Activated naive CD8-positive, alpha-beta T cell (primary cell): ENCODE measurements around the gene KRTAP10-3.
"Not testable (repeated sequence)": the region's sequence is repeated elsewhere in the genome, so short reads cannot be mapped to it uniquely, and the experiment has no call there.

Experiments used
- H3K27ac Mint-ChIP-seq: one replicate; pipeline ENCODE4 v1.8.0; 2021; ENCODE audit warnings: mixed read lengths
- H3K27me3 Mint-ChIP-seq: one replicate; pipeline ENCODE4 v1.8.0; 2021; ENCODE audit warnings: mixed read lengths
- H3K36me3 Mint-ChIP-seq: one replicate; pipeline ENCODE4 v1.8.0; 2021; ENCODE audit warnings: mixed read lengths
- H3K4me1 Mint-ChIP-seq: one replicate; pipeline ENCODE4 v1.8.0; 2021; ENCODE audit warnings: low read depth, mixed read lengths
- H3K4me3 Mint-ChIP-seq: one replicate; pipeline ENCODE4 v1.8.0; 2021; ENCODE audit warnings: mild to moderate bottlenecking, mixed read lengths
- H3K9me3 Mint-ChIP-seq: one replicate; pipeline ENCODE4 v1.8.0; 2021; ENCODE audit warnings: low read depth, mixed read lengths

KRTAP10-3 gene, protein sequence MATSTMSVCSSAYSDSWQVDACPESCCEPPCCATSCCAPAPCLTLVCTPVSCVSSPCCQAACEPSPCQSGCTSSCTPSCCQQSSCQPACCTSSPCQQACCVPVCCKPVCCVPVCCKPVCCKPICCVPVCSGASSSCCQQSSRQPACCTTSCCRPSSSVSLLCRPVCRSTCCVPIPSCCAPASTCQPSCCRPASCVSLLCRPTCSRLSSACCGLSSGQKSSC

DNA sequence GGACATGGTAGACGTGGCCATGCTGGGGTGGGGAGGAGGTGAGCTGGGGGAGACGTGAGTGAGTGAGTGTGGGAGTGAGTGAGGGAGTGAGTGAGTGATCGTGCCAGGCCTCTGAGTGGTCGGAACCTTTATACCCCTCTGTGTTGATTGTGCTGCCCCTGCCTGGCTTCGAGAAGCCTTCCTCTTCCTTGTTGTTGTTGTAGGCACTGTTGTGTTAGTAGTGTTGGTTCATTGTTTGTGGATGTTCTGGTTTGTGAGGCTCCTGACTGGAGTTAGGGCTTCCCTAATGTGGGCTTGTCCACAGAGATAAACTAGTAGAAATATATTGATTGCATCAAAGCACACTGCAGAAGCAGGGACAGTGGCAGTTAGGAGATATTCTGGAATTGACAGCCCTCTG is at the start of gene KRTAP10-3:
TSS of gene KRTAP10-3 (minus strand) at position 101 of the 400 bp plus-strand sequence. CDS start at position 21, 80 bp downstream.
- peaks cover 11% of the 10 kb centered on the region for H3K9me3 Mint-ChIP-seq
- H3K27me3 Mint-ChIP-seq = no peaks in the 10 kb centered on the region
- peaks cover 8% of the 10 kb centered on the region for H3K36me3 Mint-ChIP-seq
- no peak within 1 kb of the TSS for H3K4me3 Mint-ChIP-seq
- no peak within 1 kb of the TSS for H3K27ac Mint-ChIP-seq
- H3K4me1 Mint-ChIP-seq = no peaks in the 10 kb centered on the region

DNA sequence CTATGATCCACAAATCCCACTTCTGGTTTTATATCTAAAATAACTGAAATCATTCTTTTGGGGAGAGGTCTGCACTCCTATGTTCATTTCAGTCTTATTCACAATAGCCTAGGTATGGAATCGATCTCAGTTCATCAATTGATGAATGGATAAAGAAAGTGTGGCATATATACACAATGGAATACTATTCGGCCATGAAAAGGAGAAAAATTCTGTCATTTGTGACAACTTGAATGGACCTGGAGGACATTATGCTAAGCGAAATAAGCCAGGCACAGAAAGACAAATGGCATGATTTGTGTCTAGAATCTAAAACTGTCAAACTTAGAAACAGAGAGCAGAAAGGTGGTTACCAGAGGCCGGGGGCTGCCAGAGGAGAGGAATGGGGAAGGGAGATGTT is 47.9 kb upstream of the KRTAP10-3 start:
- Mint-ChIP-seq H3K4me1 (no peaks in the 10 kb centered on the region), H3K27me3 (no peaks in the 10 kb centered on the region), H3K9me3 (peaks cover 13% of the 10 kb centered on the region), H3K4me3 (no peak overlapping the region), H3K36me3 (peaks cover 13% of the 10 kb centered on the region), H3K27ac (no peak overlapping the region)

DNA sequence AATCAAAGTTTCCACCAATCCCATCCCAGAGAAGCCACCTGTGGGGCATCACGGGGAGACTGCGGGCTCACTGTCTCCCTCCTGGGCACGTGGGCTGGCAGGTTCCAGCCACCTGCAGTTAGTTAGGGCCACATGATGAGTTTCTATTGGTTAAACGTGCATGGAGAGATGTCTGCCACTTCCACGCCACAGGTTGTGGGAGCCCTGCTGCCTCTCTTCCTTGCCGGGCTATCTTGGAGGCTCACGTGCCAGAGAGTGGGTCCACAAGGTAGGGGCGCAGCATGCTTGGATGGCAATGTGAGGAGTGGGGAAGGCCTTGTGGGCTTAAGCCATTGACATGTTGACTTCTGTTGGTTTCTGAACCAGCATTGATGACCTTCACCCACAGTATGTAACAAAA is 45.3 kb upstream of the KRTAP10-3 start:
- Mint-ChIP-seq H3K27ac (no peak overlapping the region), H3K27me3 (no peaks in the 10 kb centered on the region), H3K4me3 (no peak overlapping the region), H3K4me1 (no peaks in the 10 kb centered on the region), H3K36me3 (peaks cover 3% of the 10 kb centered on the region), H3K9me3 (peaks cover 3% of the 10 kb centered on the region)

DNA sequence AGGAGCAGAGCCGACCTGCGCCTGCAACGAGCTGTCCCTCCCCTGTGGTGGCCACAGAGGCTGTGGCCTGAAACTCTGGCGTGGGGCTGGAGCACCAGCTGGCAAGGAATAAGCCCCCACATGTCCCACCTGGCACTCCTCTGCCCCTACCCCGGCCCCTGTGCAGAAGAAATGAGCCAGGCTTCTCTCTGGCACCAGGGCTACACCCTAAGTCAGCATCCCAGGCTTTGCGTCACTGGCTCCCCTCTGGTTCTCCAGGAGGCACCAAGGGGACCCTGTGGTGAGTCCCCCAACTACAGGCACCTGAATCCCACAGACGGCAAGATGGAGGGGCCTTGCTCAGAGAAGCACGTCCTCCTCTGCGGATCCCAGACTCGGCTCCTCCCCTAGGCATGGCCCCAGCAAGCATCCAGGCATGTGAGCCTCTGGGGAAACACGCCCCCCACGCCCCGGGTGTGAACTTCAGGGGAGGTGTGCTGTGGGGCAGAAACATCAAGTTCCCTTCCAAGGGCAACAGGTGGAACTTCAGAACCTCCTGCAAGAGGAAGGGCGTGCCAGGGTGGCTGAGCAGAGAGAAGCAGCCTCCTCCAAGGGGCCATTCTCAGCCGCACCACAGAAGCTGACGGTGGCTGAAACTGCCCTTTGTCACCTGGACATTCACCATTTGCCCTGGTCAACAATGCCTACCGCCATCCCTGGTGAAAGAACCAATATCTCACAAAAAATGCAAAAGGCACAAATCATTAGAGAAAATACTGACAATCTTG is 44.7 kb upstream of the KRTAP10-3 start:
- H3K9me3 Mint-ChIP-seq = peaks cover 7% of the 10 kb centered on the region
- H3K4me3 Mint-ChIP-seq = no peak overlapping the region
- no peaks in the 10 kb centered on the region for H3K27me3 Mint-ChIP-seq
- H3K36me3 Mint-ChIP-seq = peaks cover 2% of the 10 kb centered on the region
- H3K27ac Mint-ChIP-seq = no peak overlapping the region
- no peaks in the 10 kb centered on the region for H3K4me1 Mint-ChIP-seq

DNA sequence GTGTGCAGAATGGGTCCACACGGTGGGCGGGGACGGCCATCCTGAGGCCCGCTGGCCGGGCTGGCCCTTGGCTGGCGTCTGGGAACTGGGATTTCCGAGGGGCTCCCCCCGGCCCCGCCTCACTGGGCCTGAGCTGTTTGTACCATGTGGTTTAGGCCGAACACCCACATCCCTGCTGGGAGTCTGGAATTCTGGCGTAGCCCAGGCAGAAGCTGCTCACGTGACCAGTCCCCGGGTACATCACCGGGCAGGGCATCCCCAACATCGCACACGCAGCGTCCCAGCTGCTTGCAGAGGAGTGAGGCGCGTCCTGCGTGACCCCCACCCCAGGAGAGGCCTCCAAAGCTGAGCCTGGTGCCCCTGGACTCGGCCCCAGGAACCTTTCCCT is 43.9 kb upstream of the KRTAP10-3 start:
- Mint-ChIP-seq H3K36me3 (peaks cover 2% of the 10 kb centered on the region), H3K4me3 (no peak overlapping the region), H3K9me3 (peaks cover 7% of the 10 kb centered on the region), H3K27ac (no peak overlapping the region), H3K27me3 (no peaks in the 10 kb centered on the region), H3K4me1 (no peaks in the 10 kb centered on the region)

DNA sequence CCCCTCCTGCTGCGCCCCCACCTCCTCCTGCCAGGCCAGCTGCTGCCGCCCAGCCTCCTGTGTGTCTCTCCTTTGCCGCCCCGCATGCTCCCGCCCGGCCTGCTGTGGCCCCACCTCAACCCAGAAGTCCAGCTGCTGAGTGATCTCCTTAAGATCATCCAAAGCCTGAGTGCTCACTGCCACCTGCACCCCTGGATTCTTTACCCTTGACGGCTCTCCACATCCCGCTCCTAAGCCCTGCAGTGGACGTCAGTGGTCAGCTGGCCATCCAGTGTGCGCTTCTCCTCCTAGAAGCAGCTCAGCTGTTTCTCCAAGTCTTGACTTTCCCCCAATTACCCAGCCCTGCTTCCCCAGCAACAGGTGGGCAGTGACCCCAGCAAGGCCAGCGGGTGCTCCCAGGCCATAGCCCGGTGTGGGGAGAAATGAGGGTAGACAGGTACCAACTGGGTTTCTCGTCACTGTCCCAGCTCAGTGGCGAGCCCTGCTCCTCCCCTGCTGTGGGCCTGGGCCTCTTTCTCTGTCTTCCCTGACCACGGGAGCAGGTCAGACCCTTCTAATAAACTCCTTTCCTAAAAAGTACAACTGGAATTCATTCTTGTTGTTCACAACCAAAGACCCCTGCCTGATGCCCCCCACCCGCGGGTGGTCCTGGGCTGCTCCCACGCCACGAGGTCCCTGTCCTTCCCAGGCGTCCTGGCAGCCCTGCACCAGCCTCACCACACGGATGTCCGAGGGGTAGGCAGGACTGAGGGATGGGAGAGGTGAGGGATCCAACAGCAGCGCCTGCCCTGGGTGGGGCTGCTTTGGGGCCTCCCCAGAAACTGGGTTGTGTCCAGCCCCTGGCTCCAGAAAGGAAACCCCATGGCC is 43.2 kb upstream of the KRTAP10-3 start:
- Mint-ChIP-seq H3K4me3 (no peak overlapping the region), H3K9me3 (peaks cover 7% of the 10 kb centered on the region), H3K27ac (no peak overlapping the region), H3K36me3 (peaks cover 2% of the 10 kb centered on the region), H3K4me1 (no peaks in the 10 kb centered on the region), H3K27me3 (no peaks in the 10 kb centered on the region)

DNA sequence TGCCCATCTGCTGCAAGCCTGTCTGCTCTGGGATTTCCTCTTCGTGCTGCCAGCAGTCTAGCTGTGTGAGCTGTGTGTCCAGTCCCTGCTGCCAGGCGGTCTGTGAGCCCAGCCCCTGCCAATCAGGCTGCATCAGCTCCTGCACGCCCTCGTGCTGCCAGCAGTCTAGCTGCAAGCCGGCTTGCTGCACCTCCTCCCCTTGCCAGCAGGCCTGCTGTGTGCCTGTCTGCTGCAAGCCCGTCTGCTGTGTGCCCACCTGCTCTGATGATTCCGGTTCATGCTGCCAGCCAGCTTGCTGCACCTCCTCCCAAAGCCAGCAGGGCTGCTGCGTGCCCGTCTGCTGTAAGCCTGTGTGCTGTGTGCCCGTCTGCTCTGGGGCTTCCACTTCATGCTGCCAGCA is 42.5 kb upstream of the KRTAP10-3 start:
- H3K9me3 Mint-ChIP-seq, H3K27me3 Mint-ChIP-seq, H3K4me3 Mint-ChIP-seq, H3K4me1 Mint-ChIP-seq, H3K27ac Mint-ChIP-seq, H3K36me3 Mint-ChIP-seq: not testable (repeated sequence)

DNA sequence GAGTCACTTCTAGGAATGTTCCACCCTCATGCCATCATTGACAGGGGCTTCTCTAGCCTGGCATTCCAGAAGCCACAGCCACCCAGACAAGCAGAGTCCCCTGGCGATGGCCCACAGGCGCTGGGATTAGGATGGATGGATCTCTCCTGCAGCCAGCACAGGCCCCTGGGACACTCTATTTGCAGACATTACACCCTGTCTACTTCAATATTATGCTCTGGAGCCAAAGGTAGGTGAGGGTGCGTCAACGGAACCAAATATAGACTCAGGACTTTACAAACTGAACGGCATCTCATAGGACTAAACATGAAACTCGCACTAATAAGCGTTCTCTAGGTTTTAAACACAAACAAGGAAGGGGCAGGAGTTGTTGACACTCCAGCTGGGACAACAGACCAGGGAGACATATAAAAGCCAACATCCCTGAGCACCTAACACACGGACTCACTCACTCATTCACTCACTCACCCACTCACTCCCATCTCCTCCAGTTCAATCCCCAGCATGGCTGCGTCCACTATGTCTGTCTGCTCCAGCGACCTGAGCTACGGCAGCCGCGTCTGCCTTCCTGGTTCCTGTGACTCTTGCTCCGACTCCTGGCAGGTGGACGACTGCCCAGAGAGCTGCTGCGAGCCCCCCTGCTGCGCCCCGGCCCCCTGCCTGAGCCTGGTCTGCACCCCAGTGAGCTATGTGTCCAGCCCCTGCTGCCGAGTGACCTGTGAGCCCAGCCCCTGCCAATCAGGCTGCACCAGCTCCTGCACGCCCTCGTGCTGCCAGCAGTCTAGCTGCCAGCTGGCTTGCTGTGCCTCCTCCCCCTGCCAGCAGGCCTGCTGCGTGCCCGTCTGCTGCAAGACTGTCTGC is 41.8 kb upstream of the KRTAP10-3 start, which contains the start of gene KRTAP10-7:
TSS of gene KRTAP10-7 (plus strand) at position 480 of the 861 bp plus-strand sequence. CDS start at position 505, 25 bp downstream.
- not testable (repeated sequence) for H3K27ac Mint-ChIP-seq, H3K27me3 Mint-ChIP-seq, H3K4me1 Mint-ChIP-seq, H3K4me3 Mint-ChIP-seq, H3K36me3 Mint-ChIP-seq, H3K9me3 Mint-ChIP-seq

DNA sequence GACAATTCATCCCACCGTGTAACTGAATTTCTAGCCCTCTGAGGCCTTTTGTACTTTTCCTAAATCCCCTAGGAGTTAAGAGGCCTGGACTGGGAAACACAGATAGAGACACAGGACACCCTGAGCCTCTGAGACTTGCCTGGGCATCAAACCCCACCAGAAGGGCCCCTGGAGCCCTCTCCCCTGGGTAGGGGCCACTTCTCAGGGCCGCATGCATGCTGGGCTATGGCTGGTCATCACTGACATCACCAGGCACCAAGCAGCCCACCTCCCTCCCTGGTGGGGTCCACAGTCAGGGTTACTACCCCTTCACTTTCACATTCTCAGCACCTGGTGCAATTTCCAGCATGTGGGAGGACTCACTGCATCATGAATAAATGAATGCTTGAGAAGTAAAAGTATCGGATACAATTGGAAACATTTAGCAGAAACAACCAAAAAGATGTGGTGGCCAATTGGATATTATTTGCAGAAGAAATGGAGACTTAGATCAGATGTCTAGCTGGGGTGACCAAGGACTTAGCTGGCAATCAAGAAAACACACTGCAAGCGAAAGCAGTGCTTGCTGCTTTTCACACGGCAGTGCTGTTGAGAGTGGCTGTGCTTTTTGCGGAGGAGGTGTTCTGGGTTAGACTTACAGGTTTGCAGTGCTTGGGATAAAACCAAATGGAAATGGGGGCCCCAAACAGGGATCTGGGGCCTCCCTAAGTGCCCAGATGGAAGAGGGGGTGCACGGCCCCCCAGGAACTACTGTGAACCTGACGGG is 40.9 kb upstream of the KRTAP10-3 start:
- Mint-ChIP-seq H3K27ac (no peak overlapping the region), H3K36me3 (peaks cover 2% of the 10 kb centered on the region), H3K4me1 (peaks cover 1% of the 10 kb centered on the region), H3K9me3 (peaks cover 7% of the 10 kb centered on the region), H3K4me3 (no peak overlapping the region), H3K27me3 (no peaks in the 10 kb centered on the region)

DNA sequence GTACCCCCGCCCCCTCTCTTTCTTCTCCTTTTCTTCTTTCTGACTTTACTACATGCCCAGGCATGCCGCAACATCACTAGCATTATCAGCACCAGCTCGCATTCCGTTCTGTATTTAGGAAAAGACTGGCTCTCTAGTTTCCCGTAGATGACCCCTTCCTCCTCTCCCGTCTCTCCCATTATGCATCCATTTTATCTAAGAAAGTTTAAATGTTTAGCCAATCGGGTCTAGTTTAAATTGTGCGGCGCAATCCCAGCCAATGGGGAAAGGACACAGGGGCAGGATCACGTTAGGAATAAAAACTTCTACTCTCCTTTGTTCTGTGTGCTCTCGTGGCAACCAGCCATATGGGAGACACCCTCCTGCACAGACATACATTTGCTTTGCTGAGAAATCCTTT is 39.5 kb upstream of the KRTAP10-3 start:
- Mint-ChIP-seq H3K36me3 (peaks cover 2% of the 10 kb centered on the region), H3K27ac (no peak overlapping the region), H3K4me1 (peaks cover 1% of the 10 kb centered on the region), H3K9me3 (peaks cover 7% of the 10 kb centered on the region), H3K27me3 (no peaks in the 10 kb centered on the region), H3K4me3 (no peak overlapping the region)

DNA sequence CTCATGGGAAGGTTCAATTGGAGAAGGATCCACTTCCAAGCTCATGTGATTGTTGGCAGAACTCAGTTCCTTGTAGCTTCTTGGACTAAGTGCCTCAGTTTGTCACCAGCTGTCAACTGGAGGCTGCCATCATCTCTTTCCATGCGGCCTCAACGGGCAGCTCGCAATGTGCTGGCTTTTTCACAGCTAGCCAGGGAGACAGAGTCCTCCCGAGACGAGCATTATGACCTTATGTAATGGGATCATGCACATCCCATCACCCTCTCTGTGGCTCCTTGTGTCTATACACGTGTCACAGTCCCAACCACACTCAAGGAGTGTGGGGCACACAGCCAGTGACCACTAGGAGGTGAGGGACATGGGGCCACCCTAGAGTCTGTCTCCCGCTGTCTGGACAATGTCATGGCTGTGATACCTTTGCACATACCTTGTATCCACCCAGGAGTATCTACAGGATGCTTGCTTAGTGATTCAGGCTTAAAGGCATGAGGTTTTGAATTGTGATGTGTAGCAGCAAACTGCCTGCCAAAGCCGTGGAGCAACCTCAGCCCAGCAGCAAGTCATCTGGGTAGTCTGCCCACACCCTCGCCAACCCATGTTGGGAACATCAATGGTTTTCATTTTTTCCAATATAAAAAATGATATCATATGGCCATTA is 37.6 kb upstream of the KRTAP10-3 start:
- Mint-ChIP-seq H3K9me3 (peaks cover 7% of the 10 kb centered on the region), H3K36me3 (peaks cover 2% of the 10 kb centered on the region), H3K4me3 (no peak overlapping the region), H3K27me3 (no peaks in the 10 kb centered on the region), H3K4me1 (peaks cover 4% of the 10 kb centered on the region), H3K27ac (no peak overlapping the region)

DNA sequence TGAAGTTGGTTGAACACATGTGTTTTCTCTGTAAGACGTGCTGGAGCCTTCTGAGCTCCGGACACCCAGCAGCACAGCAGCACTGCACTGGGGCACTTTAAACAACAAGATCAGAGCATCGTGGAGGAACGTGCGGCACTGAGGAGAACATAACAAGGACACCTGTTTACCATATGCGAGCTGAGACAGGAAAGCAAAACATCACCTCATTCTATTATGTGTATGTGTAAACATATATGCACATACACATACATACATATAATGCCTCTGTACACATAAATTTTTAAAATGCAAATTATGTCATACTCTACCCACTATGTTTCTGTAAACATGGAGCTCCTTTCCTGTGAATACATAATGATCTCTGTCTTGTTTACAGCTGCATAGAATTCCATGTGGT is 36.9 kb upstream of the KRTAP10-3 start:
- H3K27me3 Mint-ChIP-seq = no peaks in the 10 kb centered on the region
- H3K4me3 Mint-ChIP-seq = no peak overlapping the region
- H3K27ac Mint-ChIP-seq = no peak overlapping the region
- peaks cover 2% of the 10 kb centered on the region for H3K36me3 Mint-ChIP-seq
- H3K4me1 Mint-ChIP-seq = peaks cover 4% of the 10 kb centered on the region
- peaks cover 7% of the 10 kb centered on the region for H3K9me3 Mint-ChIP-seq

DNA sequence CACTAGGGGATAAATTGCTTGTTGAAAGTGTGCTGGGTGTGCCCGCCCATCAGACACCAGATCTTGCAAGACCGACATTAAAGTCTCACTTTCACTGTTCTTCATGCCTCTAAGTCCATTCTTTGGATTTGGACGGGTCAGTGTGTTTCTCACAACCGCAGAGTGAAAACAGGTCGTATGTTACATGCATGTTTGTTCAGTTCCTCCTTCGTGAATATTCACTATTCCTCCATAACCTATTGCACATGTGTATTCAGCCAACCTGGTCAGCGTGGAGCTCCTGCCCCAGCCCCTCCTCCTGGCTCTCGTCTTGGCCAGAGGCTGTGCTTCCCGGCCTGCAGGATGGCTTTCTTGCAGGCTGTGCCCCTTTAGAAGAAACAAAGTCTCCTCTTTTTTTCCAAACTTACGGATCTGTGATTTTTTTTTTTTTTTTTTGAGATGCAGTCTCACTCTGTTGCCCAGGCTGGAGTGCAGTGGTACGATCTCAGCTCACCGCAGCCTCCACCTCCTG is 35.9 kb upstream of the KRTAP10-3 start:
- Mint-ChIP-seq H3K9me3 (peaks cover 7% of the 10 kb centered on the region), H3K4me3 (no peak overlapping the region), H3K27me3 (no peaks in the 10 kb centered on the region), H3K4me1 (peaks cover 4% of the 10 kb centered on the region), H3K36me3 (peaks cover 2% of the 10 kb centered on the region), H3K27ac (no peak overlapping the region)
